Lung (tissue), 12 donors: ENCODE measurements around the gene CAPN2. TPM values are rescaled to one million over a fixed set of nuclear protein-coding genes. Genes with fewer than 3 reads are reported as not detected.

Experiments
- ATAC-seq: fragments of 200-7000 bp; cut with Tn5 transposase; one replicate; pipeline ENCODE4 v1.9.1; 2020; ENCODE audit warnings: moderate number of reproducible peaks; ENCODE audit not compliant: insufficient read depth, low FRiP score
- DNase-seq, 3 donors: peaks; one replicate each; pipeline ENCODE4 v3.0.0-alpha.2; 2013 to 2017
- H3K27ac ChIP-seq, 2 donors: one replicate each; pipeline ENCODE4 v1.5.1; 2013; ENCODE audit warnings: mild to moderate bottlenecking in 2 of 2, moderate library complexity in 2 of 2, control low read depth in 1 of 2, inconsistent platforms in 1 of 2, low read depth in 1 of 2, low read length in 1 of 2
- H3K27me3 ChIP-seq, 3 donors: one replicate each; pipeline ENCODE4 v1.5.1; 2013; ENCODE audit warnings: low read length in 2 of 3; ENCODE audit not compliant: control insufficient read depth in 3 of 3, insufficient read depth in 3 of 3
- H3K36me3 ChIP-seq, 4 donors: one replicate each; pipeline ENCODE4 v1.5.1; 2013; ENCODE audit warnings: low read length in 4 of 4, mild to moderate bottlenecking in 1 of 4, moderate library complexity in 1 of 4; ENCODE audit not compliant: control insufficient read depth in 4 of 4, insufficient read depth in 4 of 4
- H3K4me1 ChIP-seq, 5 donors: one replicate each; pipeline ENCODE4 v1.5.1; 2013; ENCODE audit warnings: low read length in 5 of 5, mild to moderate bottlenecking in 2 of 5, moderate library complexity in 1 of 5; ENCODE audit not compliant: control insufficient read depth in 5 of 5, insufficient read depth in 5 of 5
- H3K4me3 ChIP-seq: one replicate; pipeline ENCODE4 v1.5.1; 2013; ENCODE audit warnings: mild to moderate bottlenecking, control low read depth, moderate library complexity
- H3K9ac ChIP-seq, 2 donors: one replicate each; pipeline ENCODE4 v1.5.1; 2013; ENCODE audit warnings: low read length in 2 of 2, control low read depth in 1 of 2; ENCODE audit not compliant: insufficient read depth in 1 of 2
- H3K9me3 ChIP-seq, 4 donors: one replicate each; pipeline ENCODE4 v1.5.1; 2013; ENCODE audit warnings: low read length in 3 of 4, mild to moderate bottlenecking in 1 of 4, moderate library complexity in 1 of 4; ENCODE audit not compliant: control insufficient read depth in 4 of 4, insufficient read depth in 3 of 4
- WGBS, 2 donors: extraction: QIAGEN DNeasy Blood & Tissue Kit; methylation state at CpG; one replicate each; pipeline ENCODE4 v1.1.7; 2013; 5-methylcytosine and 5-hydroxymethylcytosine counted together
- polyA plus RNA-seq, 2 donors: library from polyadenylated mRNA; stranded (reverse); fragments of 200-250 nt; gene quantifications; one replicate each; pipeline ENCODE4 v1.2.1, GENCODE V29; 2013
- total RNA-seq, 2 donors: library from RNA; depleted of rRNA in 1 of 2; stranded (reverse); fragments of >200 nt in 1 of 2; gene quantifications; one replicate each; pipeline ENCODE4 v1.2.1, GENCODE V29; 2014 to 2021
- TF ChIP-seq, protein P1 (sequence below): IDR thresholded peaks from 2 replicates; pipeline ENCODE4 v1.5.1; 2012; ENCODE audit warnings: mild to moderate bottlenecking; ENCODE audit errors: control extremely low read depth, extremely low read depth
- donor health status: control.
- donor health status: control.
- donor health status: Bipolar disorder and iron deficiency.
- donor health status: healthy.
- donor health status: DM: yes; HTN: yes; CAD: no.

CAPN2 gene
- total and polyA plus RNA-seq, 4 donors: 144 to 353 (median 168) TPM

DNA sequence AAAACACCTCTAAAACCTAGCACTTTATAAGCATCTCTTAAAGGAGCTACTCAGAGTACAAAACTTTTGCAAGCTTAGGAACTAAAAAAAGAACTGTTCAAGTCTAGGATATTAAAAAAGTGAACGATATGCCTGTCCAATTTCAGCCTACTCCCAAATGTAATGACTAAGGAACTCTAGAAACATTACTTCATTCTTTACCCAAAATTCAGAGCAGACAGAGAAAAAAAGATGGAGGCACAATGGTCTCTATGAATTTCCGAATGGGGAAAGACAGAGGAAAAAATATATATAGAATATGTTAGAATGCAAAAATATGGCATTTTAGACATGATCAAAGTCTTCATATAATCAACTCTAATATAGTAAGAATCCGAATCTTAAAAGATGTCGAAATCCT lies 72.2 kb downstream of the CAPN2 start:
- TF ChIP-seq, protein P1, sequence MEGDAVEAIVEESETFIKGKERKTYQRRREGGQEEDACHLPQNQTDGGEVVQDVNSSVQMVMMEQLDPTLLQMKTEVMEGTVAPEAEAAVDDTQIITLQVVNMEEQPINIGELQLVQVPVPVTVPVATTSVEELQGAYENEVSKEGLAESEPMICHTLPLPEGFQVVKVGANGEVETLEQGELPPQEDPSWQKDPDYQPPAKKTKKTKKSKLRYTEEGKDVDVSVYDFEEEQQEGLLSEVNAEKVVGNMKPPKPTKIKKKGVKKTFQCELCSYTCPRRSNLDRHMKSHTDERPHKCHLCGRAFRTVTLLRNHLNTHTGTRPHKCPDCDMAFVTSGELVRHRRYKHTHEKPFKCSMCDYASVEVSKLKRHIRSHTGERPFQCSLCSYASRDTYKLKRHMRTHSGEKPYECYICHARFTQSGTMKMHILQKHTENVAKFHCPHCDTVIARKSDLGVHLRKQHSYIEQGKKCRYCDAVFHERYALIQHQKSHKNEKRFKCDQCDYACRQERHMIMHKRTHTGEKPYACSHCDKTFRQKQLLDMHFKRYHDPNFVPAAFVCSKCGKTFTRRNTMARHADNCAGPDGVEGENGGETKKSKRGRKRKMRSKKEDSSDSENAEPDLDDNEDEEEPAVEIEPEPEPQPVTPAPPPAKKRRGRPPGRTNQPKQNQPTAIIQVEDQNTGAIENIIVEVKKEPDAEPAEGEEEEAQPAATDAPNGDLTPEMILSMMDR: no peak
- H3K9ac ChIP-seq: no peak overlapping the region
- H3K36me3 ChIP-seq: peaks cover 13 to 36% (median 24%) of the 10 kb centered on the region in 4 donors

DNA sequence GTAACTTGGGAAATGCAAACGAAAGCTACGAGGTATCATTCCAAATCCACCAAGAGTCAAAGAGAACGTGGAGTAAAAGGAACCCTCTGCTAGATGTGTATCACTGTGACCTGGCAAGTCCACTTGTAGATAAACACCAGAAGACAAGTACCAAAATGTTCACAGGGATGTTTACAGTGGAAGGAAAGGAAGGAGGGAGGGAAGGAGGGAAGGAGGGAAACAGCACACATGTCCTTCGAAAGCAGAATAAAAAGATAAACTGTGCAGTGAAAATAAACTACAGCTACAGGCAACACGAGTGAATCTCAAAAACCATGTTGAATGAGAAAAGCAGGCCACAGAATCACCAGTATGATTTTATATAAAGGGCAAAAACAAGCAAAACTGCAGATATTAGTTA lies 73.5 kb downstream of the CAPN2 start:
- DNase-seq (no peak), ATAC-seq (no peak)
- Histone ChIP-seq H3K27ac (no peak overlapping the region), H3K36me3 (peaks cover 9 to 42% (median 22%) of the 10 kb centered on the region in 4 donors), H3K4me1 (peaks cover 0 to 3% (median 0%) of the 10 kb centered on the region in 5 donors), H3K9me3 (no peaks in the 10 kb centered on the region), H3K4me3 (no peak overlapping the region), H3K27me3 (no peaks in the 10 kb centered on the region), H3K9ac (no peak overlapping the region)
- 44 to 63% methylated on average over 5 of the region's 5 CpGs for whole genome bisulfite sequencing, 2 donors
- TF ChIP-seq, protein P1: no peak

More for the DNA sequence above, 72.2 kb downstream of the CAPN2 start:
- no peak for DNase-seq
- Histone ChIP-seq H3K27me3 (no peaks in the 10 kb centered on the region), H3K4me1 (peaks cover 0 to 3% (median 0%) of the 10 kb centered on the region in 5 donors), H3K27ac (no peak overlapping the region), H3K9me3 (no peaks in the 10 kb centered on the region), H3K4me3 (no peak overlapping the region)
- ATAC-seq: no peak
- WGBS, 2 donors: 89 to 92% methylated on average over 4 of the region's 4 CpGs

DNA sequence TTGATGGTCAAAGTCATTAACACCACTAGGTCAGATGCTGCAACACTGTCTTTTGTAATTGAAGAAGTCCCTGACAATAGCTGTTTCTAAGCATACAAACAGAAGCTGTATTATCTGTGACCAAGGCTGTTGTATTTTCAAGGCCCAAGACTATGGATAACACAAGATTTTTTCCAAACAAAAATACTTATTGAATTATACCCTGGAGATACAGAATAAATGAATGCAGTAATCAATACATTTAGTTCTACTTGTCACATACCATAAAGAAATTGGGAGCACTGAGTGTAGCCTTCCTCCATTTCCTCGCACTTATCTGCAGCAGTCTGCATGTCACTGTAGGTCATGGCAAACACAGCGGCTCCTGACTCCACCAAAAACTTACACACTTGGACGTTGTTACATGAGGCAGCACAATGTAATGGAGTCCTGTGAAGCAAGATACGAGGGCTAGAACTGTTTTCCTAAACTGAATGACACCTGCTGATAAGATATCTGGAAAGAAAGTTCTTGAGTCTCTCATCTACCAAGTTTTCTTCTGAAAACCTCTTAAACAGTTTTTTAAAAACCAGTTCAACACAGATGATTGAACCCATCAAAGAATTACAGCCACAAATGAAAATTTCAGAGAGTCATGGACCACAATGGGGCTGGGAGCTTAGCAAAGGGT lies 76.5 kb downstream of the CAPN2 start:
- Histone ChIP-seq H3K4me3 (no peak overlapping the region), H3K36me3 (peaks cover 7 to 35% (median 25%) of the 10 kb centered on the region in 4 donors), H3K27me3 (no peaks in the 10 kb centered on the region), H3K27ac (no peak overlapping the region), H3K9ac (no peak overlapping the region), H3K9me3 (no peaks in the 10 kb centered on the region), H3K4me1 (peaks cover 0 to 1% (median 0%) of the 10 kb centered on the region in 5 donors)
- DNase-seq (no peak), ATAC-seq (no peak)
- WGBS, 2 donors: 85 to 89% methylated on average over 4 of the region's 4 CpGs
- TF ChIP-seq, protein P1: no peak
